GM20431 (cell line): ENCODE measurements around the gene CNNM3.
"Not testable (repeated sequence)": the region's sequence is repeated elsewhere in the genome, so short reads cannot be mapped to it uniquely, and the experiment has no call there.

Experiments used
- in situ Hi-C: fragments of 300-500 bp; cut with MseI, MboI; formaldehyde crosslinking; loops from one replicate; pipeline ENCODE4 v1.15.0; 2020; ENCODE audit warnings: low sequenced_read_pairs; ENCODE audit not compliant: unreplicated experiment

CNNM3 gene

GRCh38 chr2:96860065-96861029 is 44.3 kb downstream of the CNNM3 start:
- in situ Hi-C loops: no loop called here

- in situ Hi-C loops: no loop called here
Observed at GRCh38 chr2:96861074-96861473, 45.0 kb downstream of the CNNM3 start.

GRCh38 chr2:96863056-96863455 is 47.0 kb downstream of the CNNM3 start:
- in situ Hi-C loops: not testable (repeated sequence)

DNA sequence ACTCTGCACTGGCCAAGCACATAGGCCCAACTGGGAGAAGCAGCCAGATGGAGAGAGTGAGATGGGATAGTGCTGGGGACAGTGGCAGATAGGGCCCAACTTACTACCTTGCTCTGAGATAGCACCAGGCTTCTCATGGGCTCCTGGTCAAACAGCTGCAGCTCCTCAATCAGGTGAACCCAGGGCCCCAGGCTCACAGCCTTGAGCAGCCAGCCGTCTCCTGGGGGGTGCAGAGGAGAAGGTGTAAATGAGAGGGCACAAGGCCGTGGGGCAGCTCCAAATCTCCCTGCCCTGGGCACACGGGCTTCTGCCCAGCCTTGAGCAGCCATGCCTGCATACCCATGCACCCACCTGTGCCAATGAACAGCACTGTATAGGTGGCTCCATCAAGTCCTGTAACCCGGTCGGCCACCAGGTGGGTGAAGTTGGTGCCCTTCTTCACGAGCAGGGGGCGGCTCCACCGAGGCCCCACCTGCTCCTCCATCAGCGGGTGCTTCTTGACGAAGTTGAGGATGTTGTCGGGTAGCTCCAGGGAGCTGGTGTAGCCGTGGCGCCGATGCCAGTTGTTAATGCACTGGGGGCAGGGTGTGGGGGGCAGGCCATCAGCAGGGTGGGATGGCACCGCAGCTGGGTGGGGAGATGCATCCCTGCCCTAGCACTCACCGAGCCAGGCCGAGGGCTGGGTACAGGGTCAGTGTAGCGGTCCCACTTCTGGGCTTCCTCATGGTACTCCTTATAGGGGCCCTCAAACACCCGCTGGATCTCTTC is 47.7 kb downstream of the CNNM3 start:
- in situ Hi-C loops: no loop called here

DNA sequence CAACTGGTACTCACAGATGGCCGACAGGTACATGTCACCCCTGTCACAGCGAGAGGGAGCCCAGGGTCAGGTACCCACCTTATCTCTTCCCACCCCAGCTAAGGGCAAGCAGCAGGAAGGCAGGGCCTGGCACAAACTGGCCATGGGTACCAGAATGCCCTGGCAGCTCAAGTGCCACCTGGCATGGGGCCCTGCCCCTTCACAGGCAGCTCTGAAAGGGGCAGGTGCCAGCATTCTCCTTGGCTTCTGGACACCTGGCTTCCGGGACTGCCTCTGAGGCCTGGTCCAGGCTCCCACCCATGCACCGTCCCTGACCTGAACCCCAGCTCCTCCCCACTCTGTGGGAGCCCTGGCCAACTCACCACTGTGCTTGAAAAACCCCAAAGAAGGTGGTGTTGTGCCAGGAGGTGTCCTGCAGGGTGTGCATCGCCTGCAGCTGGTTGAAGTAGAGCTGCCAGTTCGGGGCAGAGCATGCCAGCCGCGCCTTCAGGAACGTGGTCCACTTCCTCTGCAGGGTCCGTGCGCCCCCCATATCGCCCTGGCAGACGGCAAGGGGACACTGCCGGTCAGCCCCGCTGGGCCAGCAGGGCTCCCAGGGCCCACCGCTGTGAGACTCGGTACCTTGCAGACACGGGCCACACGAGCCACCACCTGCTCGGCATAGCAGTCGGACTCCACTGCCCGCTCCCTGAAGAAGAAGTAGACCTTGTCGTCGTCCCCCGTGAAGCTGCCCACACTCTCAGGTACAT is 48.4 kb downstream of the CNNM3 start:
- in situ Hi-C loops: no loop called here

DNA sequence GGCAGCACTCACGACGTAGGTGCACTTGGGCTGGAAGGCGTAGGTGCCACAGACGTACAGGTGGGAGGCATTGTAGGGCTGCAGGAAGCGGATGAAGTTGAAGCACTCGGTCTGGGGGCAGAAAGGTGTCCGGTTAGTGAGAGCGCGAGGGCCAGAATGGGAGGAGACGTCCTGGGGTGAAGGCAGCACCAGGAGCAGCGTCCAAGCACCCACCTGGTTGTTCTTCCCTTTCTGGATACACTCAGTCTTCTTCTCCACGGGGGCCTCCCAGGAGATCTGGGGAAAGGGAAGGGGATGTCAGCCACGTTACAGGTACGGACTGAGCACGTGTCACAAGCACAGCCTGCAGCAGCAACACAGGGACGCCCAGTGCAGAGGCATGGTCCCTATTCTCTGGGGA is 49.6 kb downstream of the CNNM3 start:
- in situ Hi-C loops: no loop called here

GRCh38 chr2:96866149-96866548 is 50.1 kb downstream of the CNNM3 start:
- in situ Hi-C loops: no loop called here

DNA sequence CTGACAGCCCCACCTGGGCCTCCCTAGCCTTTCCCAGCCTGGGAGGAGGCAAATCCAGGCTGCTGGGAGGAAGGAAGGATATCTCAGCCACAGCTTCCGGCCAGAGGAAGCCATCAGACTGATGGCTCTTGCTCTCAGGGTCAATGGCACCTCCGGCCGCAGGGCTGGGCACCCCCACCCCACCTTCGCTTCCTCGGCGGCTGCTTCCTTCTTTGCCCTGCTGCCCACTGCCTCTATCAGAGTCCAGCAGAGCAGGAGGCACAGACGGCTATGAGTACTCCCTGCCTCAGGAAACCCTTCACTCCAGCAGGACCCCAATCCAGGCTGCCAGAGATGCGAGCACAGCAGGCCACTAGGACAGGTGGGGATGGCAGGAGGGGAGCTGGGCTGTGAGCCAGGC is 50.5 kb downstream of the CNNM3 start:
- in situ Hi-C loops: no loop called here

DNA sequence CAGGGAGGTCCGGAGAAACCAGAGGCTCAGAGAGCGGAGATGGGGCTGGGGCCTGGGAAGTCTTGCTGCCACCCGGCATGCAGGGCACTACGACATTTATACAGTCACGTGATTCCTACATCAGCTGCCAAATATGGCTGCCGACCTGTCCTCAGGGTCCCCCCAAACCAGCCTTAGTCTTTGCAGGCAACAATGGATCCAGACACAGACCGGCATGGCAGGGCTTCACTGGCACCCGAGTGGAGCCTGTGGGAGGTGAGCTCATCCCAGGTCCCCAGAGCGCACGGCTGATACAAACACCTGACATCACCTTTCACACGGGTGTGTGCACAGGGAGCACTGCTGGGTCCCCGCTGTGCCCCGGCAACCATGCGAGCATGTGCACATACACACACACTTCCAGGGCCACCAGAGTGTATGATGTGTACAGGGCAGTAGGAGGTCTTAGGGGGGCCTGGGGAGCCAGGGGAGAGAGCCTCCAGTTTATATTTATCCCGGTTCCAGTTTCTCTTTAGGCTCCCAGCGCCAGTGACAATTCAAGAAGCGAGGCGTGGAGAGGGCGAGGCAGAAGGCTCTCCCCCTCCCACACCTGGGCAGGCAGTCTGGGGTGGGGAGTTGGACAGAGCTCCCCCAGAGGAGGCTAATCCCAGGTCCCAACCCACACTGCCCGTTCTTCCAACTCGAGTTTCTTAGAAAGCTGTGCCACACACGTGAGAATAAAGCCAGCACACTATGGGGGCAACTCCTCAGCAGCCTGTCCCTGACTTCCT is 51.1 kb downstream of the CNNM3 start:
- in situ Hi-C loops: no loop called here

DNA sequence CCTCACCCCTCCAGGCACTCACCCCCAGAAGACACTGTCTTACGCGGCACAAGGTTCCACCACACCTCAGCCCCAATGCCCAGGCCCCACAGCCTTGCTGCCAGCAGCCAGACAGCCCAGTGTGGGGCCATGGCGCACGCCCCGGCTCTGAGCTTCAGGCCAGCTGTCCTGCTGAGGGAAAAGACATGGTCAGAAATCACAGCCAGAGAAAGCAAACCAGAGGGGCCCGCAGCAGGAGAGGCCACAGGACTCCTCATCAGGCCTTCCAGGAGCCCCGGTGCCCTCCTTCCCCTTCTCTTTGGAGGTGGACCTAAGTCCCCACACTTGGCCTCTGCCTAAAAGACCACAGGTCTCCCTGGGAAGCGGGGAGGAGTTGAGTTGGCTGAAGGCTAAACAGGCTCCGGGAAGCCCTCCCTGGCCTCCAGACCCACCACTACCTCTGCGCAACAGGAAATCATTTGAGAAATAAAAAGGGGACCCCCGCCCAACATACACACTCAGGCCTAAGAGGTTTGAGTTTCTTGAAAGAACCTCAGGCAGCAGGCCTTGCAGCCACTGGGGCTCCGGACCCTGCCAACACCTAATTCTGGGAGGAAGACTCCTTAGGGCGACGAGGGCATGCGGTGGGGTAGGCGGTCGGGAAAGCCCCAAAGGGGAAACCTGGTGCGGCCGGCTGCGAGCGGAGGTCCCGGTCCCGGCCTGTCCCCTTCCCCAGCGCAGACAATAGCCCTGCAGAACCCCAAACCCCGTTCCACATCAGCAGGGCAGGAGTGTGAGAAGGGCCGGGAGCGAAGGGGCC is 51.9 kb downstream of the CNNM3 start:
- in situ Hi-C loops: no loop called here

DNA sequence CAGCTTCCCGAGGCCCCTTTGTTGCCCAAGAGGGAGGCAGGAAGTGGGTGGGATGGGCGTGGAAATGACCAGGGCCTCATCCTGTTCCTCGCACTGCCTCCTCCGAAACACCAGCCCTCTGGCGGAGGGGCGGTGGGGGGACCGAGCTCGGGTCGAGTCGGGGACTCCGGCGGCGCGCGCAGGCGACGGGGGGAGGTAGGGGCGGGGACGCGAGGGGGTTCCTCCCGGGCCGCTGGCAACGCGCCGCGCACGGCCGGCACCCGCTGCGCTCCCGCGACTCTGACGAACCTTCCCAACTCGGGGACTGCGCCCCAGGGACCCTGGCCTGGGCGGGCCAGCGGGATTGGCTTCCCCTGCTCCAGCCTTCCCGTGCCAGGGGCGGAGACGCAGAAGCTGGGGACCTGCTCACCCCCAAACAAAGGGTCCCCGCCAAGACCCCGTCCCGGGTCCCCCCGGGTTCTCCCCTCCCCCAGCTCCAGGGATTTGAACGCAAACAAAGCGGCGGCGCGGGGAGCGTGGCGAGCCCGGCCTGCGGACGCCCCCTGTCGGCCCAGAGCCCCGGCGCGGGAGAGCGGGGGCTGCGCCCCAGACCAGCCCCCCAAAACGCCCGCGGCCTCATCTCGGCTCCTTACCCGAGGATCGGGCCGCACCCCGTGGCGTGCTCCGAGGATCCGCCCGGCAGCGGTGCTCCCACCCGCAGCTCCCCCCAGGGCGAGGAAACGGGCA is 52.6 kb downstream of the CNNM3 start:
- in situ Hi-C loops: no loop called here

DNA sequence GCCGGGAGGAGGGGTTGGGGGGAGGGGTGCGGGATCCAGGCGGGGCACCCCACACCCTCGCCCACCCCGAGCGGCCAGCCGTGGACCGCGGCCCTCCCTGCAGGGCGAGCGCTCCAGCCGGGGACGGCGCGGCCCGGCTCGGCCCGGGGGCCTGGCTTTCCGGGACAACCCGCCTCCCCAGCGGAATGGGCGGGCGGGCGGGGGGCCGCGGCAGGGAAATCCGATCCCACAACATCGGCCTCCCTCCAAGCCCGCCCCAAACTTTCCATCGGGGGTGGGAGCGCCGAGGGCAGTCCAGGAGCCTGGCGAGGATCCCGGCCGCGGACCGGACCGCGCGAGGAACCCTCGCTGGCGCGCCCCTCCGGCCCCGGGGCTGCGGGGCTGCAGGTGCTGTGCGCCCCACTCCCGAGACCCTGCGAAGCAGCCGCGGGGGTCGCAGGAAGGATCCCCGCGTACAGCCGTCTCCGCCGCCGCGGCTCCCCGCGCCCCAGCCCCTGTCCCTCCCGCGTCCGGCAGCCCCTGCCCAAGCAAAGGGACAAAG is 53.3 kb downstream of the CNNM3 start:
- in situ Hi-C loops: no loop called here

DNA sequence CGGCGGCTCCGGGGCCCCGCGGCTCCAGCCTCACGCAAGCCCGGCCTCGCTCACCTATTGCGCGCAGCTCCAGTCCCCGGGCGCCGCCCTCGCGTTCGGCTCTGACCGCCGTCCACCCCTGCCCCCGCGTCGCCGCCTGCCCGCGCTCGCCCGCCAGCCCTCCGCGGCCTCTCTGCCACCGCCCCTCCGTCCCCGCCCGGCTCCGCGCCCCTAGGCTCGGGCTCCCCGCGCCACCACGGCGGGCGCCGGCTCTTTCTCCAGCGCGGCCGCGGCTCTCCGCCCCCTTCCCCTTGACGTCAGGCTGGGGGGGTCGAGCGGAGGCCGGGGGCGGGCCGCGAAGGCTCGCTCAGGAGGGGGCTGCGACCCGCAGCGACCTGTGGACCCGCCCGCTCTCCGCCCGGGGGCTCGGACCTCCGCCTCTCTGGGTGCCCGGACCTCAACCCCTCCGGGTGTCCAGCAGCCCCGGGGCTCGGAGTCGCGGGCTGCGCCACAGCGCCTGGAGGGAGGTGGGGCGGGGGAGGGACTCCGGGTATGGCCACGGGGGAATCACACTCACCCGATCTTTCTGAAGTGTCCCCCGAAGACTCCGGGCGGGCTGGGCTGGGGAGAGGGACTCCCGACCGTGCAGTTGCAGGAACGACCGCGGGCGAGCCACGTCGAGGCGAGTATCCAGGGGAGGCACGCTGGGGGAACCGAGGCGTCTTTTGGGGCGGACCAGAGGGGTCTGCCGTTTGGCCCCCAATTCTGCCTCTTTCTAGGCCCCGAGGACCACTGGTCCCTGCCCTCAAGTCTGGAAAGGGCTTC is 54.0 kb downstream of the CNNM3 start, which contains the start of gene SEMA4C:
SEMA4C (minus strand) TSS at position 259 of the 804 bp plus-strand sequence. CDS start 2,194 bp downstream, outside the sequence.
- in situ Hi-C loops: no loop called here

- in situ Hi-C loops: no loop called here
Observed at GRCh38 chr2:96870626-96871255, 54.7 kb downstream of the CNNM3 start.

DNA sequence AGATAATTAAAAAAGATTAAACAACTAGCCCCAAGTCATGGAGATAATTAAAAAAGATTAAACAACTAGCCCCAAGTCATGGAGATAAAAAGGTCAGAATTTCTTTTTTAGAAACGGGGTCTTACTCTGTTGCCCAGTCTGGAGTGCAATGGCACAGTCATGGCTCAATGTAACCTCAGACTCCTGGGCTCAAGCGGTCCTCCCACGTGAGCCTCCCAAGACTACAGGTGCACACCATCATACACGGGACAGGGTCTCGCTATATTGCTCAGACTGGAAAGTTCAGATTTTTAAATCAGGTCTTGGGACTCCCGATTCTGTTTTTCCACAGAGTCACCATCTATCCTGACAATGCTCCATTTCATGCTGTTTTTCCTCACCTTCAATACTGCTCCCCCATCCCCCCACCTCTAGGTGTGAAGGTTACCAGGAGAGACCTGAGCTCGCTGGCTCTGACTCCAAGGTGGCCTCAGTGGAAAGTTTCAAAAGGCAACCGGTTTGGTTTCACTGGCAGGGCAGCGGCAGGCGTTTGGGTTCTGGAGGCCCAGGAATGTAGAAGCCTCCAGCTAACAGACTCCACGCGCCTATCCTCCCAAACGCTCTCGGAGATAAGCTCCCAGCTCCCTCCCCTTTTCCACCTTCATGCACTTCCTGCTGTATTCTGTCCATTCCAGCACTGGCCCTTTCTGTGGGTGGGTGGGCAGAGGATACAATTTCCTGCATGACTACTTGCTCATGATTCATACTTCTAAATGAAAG is 56.7 kb downstream of the CNNM3 start:
- in situ Hi-C loops: no loop called here

DNA sequence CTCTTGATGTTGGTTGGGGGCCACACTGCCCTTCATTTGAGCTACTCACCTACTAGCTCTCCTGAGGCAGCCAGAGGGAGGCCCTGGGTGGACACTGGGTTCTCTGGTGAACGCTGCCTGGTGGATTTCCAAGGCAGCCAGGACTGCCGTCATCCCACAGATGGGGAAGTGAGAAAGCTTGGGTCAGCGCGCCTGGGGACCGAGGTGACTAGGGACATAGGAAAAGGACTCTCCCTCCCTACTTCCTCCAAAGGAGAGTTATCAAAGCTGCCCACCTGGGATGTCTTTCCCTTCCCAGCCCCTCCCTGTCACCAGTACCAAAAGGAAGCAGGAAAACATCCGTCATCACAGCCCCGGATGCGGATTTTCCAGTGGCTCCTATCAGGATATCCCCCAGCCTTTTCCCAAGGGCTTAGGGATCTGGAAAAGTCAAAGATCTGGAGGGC is 57.6 kb downstream of the CNNM3 start:
- in situ Hi-C loops: no loop called here
